GM23338 (cell line): Measurements from ENCODE around the gene MLLT10.

Experiments used
- CTCF ChIP-seq, 2 experiments: fragments of 200-600 bp in 1 of 2; sonication (generic) in 1 of 2; conservative IDR thresholded peaks; 2 replicates each; pipeline versions ENCODE4 v1.5.1 to v1.6.1; 2016 to 2017; ENCODE audit warnings: antibody characterized with exemption in 2 of 2, low read depth in 2 of 2, mild to moderate bottlenecking in 2 of 2, moderate library complexity in 1 of 2
- EZH2phosphoT487 ChIP-seq: fragments of 200-600 bp; sonication (generic); IDR thresholded peaks from one replicate; pipeline ENCODE4 v1.8.1; 2018; ENCODE audit warnings: antibody characterized with exemption; ENCODE audit not compliant: unreplicated experiment
- NANOG ChIP-seq: IDR thresholded peaks from 2 replicates; pipeline ENCODE4 v1.6.1; 2016; ENCODE audit warnings: antibody characterized with exemption, borderline replicate concordance
- POLR2AphosphoS5 ChIP-seq: IDR thresholded peaks from 2 replicates; pipeline ENCODE4 v1.6.1; 2016; ENCODE audit warnings: antibody characterized with exemption, low read depth
- ZNF114 ChIP-seq: fragments of 250-450 bp; sonication (Bioruptor Pico); IDR thresholded peaks from 2 replicates; pipeline ENCODE4 v1.5.0; 2020; ENCODE audit warnings: mild to moderate bottlenecking, moderate library complexity

GRCh38 chr10:21675157-21675796, 141.2 kb downstream of the MLLT10 start:
- peak; percentile 77 to 95 for TF ChIP-seq CTCF (conservative IDR thresholded peaks at IDR 0.05; ENCODE audit: low read depth in 2 of 2)
- no peak for TF ChIP-seq EZH2phosphoT487
- no peak for TF ChIP-seq POLR2AphosphoS5
- TF ChIP-seq ZNF114 (CRISPR knock-in tag) = no peak
- no peak for TF ChIP-seq NANOG
